ENCODE data around the gene CNFN. TPM values are rescaled to one million over a fixed set of nuclear protein-coding genes. Genes with fewer than 3 reads are reported as not detected.

The CNFN gene
- total RNA-seq, 1 experiment from 2014 or later = 7.1 TPM

DNA sequence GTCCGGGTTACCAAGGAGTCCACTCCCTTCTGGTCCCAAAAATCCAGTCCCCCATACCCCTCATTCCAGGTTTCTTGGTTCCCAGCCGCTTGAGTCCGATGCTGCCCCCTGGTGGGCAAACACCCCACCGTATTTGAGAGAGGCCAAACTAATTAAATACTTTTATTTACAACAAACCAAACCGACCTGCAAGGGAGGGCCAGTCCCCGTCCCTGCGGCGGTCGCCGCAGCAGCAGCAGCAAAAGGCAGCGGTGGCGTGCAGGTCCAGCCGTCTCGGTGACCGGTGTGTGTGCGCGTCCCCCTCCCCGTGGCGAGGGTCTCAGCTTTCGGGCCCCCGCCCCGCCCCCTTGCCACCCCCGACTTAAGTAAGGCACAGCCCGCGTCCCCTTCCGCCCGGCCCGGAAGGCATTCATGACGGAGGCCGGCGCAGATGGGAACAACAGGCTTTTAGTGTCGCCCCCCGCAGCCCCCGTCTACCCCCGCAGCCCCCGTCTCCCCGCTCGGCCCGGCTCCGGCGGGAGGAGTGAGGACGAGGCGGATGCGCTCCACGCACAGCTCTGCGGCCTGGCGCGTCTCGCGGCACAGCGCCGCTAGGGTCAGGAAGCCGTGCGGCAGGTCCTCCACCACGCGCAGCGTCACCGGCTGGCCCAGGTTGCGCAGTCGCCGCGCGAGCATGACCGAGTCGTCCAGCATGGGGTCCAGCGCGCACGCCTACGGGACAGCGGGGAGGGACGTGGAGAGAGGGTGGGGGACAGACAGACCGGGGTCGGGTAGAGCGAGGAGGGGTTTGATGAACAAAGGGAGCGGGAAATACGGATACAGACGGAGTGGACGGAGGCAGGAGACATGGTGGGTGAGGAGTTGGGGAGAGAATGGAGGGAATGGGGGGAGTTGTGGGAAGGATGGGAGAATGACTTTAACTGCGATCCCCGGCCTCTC lies 11.5 kb upstream of the CNFN start:
- no peak overlapping the region for H2AFZ ChIP-seq (ENCODE audit: low read length)
- peak overlapping the region; percentile 44 to 83 (median 64); a peak in 3 of 7 replicates for H3K27ac Mint-ChIP-seq

More for the DNA sequence above, 11.5 kb upstream of the CNFN start:
- no peaks in the 10 kb centered on the region for H3K79me1 ChIP-seq (ENCODE audit: insufficient read depth, low read depth, low read length, poor library complexity, severe bottlenecking)
- H4K91ac ChIP-seq (ENCODE audit: insufficient read length, low read depth, low read length) = no peak overlapping the region
- H4K20me1 ChIP-seq (ENCODE audit: control insufficient read depth, insufficient read depth, insufficient read length) = peaks cover 3% of the 10 kb centered on the region
- peak; percentile 96 for TF ChIP-seq CTCF (conservative IDR thresholded peaks at IDR 0.05)
- H3K4ac ChIP-seq (ENCODE audit: low read depth, low read length) = no peak overlapping the region
- peak overlapping the region; percentile 9; the same call in 1 of the 2 replicates for H3K14ac ChIP-seq (ENCODE audit: insufficient read depth, low read length)
- H3K9ac ChIP-seq (ENCODE audit: extremely low read depth, insufficient read length, low read length) = peak overlapping the region; percentile 5
- Mint-ChIP-seq H3K4me1 (peaks cover 22 to 31% of the 10 kb centered on the region in 2 experiments), H3K27me3 (ENCODE audit: low read depth) (peaks cover 46% of the 10 kb centered on the region), H3K9me3 (no peaks in the 10 kb centered on the region; a peak in 1 of 5 replicates), H3K36me3 (ENCODE audit: insufficient read depth in 1 of 3, low read depth in 3 of 3) (peaks cover 12 to 27% (median 20%) of the 10 kb centered on the region in 3 experiments; a peak in 6 of 7 replicates), H3K4me3 (peak overlapping the region; percentile 86 to 94)
- peak overlapping the region; percentile 79 for H3K4me2 ChIP-seq (ENCODE audit: insufficient read depth, insufficient read length, low read length)
- no peak overlapping the region for H3K56ac ChIP-seq (ENCODE audit: insufficient read length, low read depth, low read length)
- peak; percentile 84 for DNase-seq
- H3T11ph ChIP-seq (ENCODE audit: low read length) = no peak overlapping the region
- no peaks in the 10 kb centered on the region for H3K27me3 ChIP-seq (ENCODE audit: insufficient read depth, low read length)
- H4K8ac ChIP-seq (replicated peaks; ENCODE audit: insufficient read length, low read depth, low read length) = no peak overlapping the region
- no peak overlapping the region for H3K23ac ChIP-seq (ENCODE audit: insufficient read length, low read depth, low read length)
- peaks cover 23% of the 10 kb centered on the region for H3K23me2 ChIP-seq (ENCODE audit: insufficient read length, low read depth, low read length, poor library complexity, severe bottlenecking)
- H3K4me1 ChIP-seq (ENCODE audit: insufficient read depth, low read length) = peaks cover 3% of the 10 kb centered on the region; the same call in 1 of the 2 replicates
- H2BK12ac ChIP-seq (ENCODE audit: insufficient read length, low read depth, low read length) = no peak overlapping the region
- no peak overlapping the region for H2BK120ac ChIP-seq (ENCODE audit: low read depth, low read length, poor library complexity, severe bottlenecking)
- peak overlapping the region; percentile 5 for H3K18ac ChIP-seq (ENCODE audit: insufficient read length, low read depth, low read length)
- H2BK20ac ChIP-seq (ENCODE audit: low read depth, low read length, poor library complexity, severe bottlenecking) = no peak overlapping the region
- H3K79me2 ChIP-seq (ENCODE audit: insufficient read depth, low read length) = no peaks in the 10 kb centered on the region
- no peak overlapping the region for H2BK15ac ChIP-seq (ENCODE audit: low read depth, low read length)
- H3K27ac ChIP-seq (ENCODE audit: insufficient read length, low read depth, low read length) = no peak overlapping the region
- H3K9me3 ChIP-seq (ENCODE audit: control insufficient read depth, low read depth, low read length) = no peaks in the 10 kb centered on the region
- H2BK5ac ChIP-seq (ENCODE audit: insufficient read length, low read length) = no peak overlapping the region
- no peak overlapping the region for H4K5ac ChIP-seq (ENCODE audit: insufficient read length, low read depth, low read length)
- no peak overlapping the region for H2AK5ac ChIP-seq (ENCODE audit: insufficient read length, low read length)
- WGBS (ENCODE audit: extremely low coverage, insufficient read length, low lambda C conversion rate) = no CpG with 5 or more reads among the region's 80 CpGs

Data from H9 (cell line).